ENCODE data around the gene CFAP54.
"Not testable (repeated sequence)": the region's sequence is repeated elsewhere in the genome, so short reads cannot be mapped to it uniquely, and the experiment has no call there.

The CFAP54 gene

GRCh38 chr12:96457191-96457930, 32.0 kb upstream of the CFAP54 start:
- no peaks in the 10 kb centered on the region for H3K36me3 ChIP-seq (ENCODE audit: control insufficient read depth, insufficient read depth, low read length)
- H3K9me3 ChIP-seq (ENCODE audit: control insufficient read depth, low read length), result no peaks in the 10 kb centered on the region
- H3K4me3 ChIP-seq (ENCODE audit: extremely low read depth, insufficient read depth, low read length, poor library complexity, severe bottlenecking), result no peak overlapping the region
- 93 to 94% methylated on average over 3 to 4 of the region's 4 CpGs for WGBS, 2 experiments (ENCODE audit: insufficient coverage in 2 of 2)
- no peaks in the 10 kb centered on the region for H3K4me1 ChIP-seq (ENCODE audit: control insufficient read depth, insufficient read depth, low read length, poor library complexity, severe bottlenecking)
- H3K27ac ChIP-seq (ENCODE audit: low read depth, low read length, severe bottlenecking), result no peak overlapping the region

DNA sequence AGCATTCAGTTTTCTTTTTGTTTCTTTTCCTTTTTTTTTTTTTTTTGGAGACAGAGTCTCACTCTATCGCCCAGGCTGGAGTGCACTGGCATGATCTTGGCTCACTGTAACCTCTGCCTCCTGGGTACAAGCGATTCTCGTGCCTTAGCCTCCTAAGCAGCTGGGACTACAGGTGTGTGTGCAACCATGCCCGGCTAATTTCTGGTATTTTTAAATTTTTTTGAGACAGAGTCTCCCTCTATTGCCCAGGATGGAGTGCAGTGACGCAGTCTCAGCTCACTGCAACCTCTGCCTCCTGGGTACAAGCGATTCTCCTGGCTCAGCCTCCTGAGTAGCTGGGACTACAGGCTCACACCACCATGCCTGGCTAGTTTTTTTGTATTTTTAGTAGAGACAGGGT, 30.1 kb upstream of the CFAP54 start:
- H3K4me3 ChIP-seq (ENCODE audit: extremely low read depth, insufficient read depth, low read length, poor library complexity, severe bottlenecking); H3K4me1 ChIP-seq (ENCODE audit: control insufficient read depth, insufficient read depth, low read length, poor library complexity, severe bottlenecking); H3K27ac ChIP-seq (ENCODE audit: low read depth, low read length, severe bottlenecking); H3K36me3 ChIP-seq (ENCODE audit: control insufficient read depth, insufficient read depth, low read length); H3K9me3 ChIP-seq (ENCODE audit: control insufficient read depth, low read length): not testable (repeated sequence)
- 93 to 94% methylated on average over 6 of the region's 6 CpGs for WGBS, 2 experiments (ENCODE audit: insufficient coverage in 2 of 2)

DNA sequence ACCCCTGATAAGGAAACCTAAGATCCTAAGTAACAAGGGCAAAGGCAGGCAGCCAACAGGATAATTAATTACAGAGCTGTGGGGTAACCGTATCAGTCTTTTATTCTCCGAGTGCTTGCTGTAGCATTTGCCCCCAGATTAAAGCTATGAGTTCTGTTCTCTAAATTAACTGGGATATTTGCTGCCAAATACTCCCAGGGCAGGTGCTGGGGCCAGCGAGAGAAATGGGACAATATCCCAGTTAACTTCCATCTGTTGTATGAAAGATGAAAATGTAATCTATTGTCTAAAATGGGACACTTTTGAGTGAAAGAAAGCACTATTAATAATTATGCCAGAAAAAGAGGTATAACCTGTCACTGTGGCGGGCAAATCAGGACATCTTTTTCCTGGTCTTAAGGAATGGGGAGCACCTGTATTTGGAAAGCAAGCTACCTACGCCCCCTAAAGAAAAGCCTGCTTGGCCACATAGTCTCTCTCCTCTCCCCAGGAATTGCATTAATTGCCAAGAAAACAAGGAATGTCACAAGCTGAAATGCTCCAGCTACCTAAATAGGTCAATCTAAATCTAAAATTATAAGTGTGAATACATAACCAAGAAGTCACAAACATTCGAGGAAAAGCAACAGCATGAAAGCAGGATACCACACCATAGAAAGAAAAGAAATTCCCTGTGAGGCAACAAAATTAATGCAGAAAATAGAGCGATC, 26.7 kb upstream of the CFAP54 start:
- Histone ChIP-seq H3K36me3 (ENCODE audit: control insufficient read depth, insufficient read depth, low read length) (no peaks in the 10 kb centered on the region), H3K4me1 (ENCODE audit: control insufficient read depth, insufficient read depth, low read length, poor library complexity, severe bottlenecking) (no peaks in the 10 kb centered on the region), H3K27ac (ENCODE audit: low read depth, low read length, severe bottlenecking) (no peak overlapping the region), H3K4me3 (ENCODE audit: extremely low read depth, insufficient read depth, low read length, poor library complexity, severe bottlenecking) (no peak overlapping the region), H3K9me3 (ENCODE audit: control insufficient read depth, low read length) (no peaks in the 10 kb centered on the region)
- 78 to 93% methylated on average over 4 to 5 of the region's 7 CpGs for WGBS, 2 experiments (ENCODE audit: insufficient coverage in 2 of 2)

DNA sequence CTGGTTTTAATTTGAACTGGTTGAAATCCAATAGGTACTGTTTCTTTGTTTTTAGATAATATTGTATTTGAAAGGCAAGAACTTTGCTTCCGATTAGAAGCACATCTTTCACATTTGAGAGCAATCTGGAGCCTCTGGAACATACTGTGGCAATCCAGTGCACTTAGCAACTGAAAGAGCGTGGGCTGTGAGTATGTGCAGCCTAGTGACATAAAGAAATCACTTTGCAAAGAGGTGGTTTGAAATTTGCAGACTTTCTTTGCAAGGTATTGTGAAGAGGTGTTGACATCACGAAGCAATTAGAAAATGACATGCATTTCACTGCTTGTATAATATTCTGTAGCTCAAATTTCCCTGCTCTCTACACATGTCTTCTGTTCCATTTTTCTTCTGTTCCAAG, 23.5 kb upstream of the CFAP54 start:
- H3K27ac ChIP-seq (ENCODE audit: low read depth, low read length, severe bottlenecking), result no peak overlapping the region
- no peak overlapping the region for H3K4me3 ChIP-seq (ENCODE audit: extremely low read depth, insufficient read depth, low read length, poor library complexity, severe bottlenecking)
- no peaks in the 10 kb centered on the region for H3K4me1 ChIP-seq (ENCODE audit: control insufficient read depth, insufficient read depth, low read length, poor library complexity, severe bottlenecking)
- no peaks in the 10 kb centered on the region for H3K36me3 ChIP-seq (ENCODE audit: control insufficient read depth, insufficient read depth, low read length)
- H3K9me3 ChIP-seq (ENCODE audit: control insufficient read depth, low read length), result no peaks in the 10 kb centered on the region
- 86 to 91% methylated on average over 2 of the region's 3 CpGs for WGBS, 2 experiments (ENCODE audit: insufficient coverage in 2 of 2)

GRCh38 chr12:96466939-96467751, 22.2 kb upstream of the CFAP54 start:
- Histone ChIP-seq H3K36me3 (ENCODE audit: control insufficient read depth, insufficient read depth, low read length) (no peaks in the 10 kb centered on the region), H3K9me3 (ENCODE audit: control insufficient read depth, low read length) (no peaks in the 10 kb centered on the region), H3K4me1 (ENCODE audit: control insufficient read depth, insufficient read depth, low read length, poor library complexity, severe bottlenecking) (peaks cover 5% of the 10 kb centered on the region), H3K27ac (ENCODE audit: low read depth, low read length, severe bottlenecking) (no peak overlapping the region), H3K4me3 (ENCODE audit: extremely low read depth, insufficient read depth, low read length, poor library complexity, severe bottlenecking) (no peak overlapping the region)
- WGBS, 2 experiments (ENCODE audit: insufficient coverage in 2 of 2), result 93 to 96% methylated on average over 2 of the region's 3 CpGs

DNA sequence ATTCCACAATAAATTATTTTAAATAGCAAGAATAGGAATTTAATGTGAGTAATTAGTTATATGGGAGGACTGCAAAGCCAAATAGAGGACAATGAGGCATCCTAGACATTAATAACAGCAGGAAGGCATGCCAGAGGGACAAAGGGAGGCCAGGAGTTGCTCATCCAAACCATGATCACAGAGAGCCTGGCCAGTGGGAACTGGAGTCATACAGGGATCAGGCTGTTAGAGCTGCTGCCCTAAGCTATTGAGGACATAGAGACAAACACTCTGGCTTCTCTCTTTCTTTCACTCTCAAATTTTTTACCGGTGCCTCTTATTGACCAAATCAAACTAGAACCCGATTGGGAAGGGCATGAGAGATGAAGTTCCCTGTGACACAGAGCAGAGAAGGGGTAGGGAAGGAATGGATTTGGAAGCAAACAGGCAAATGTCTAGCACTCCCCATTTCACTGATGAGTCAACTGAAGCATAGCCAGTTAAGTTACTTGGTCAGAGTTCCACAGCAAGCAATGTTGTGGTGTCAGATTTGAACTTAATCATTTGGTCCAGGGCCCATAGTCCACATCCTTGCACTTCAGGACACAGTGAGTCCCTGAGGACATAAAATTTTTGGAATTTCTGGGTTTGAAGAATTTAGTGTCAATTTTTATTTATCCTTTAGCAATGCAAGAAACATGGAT, 17.9 kb upstream of the CFAP54 start:
- Histone ChIP-seq H3K4me3 (ENCODE audit: extremely low read depth, insufficient read depth, low read length, poor library complexity, severe bottlenecking) (no peak overlapping the region), H3K4me1 (ENCODE audit: control insufficient read depth, insufficient read depth, low read length, poor library complexity, severe bottlenecking) (peaks cover 5% of the 10 kb centered on the region), H3K9me3 (ENCODE audit: control insufficient read depth, low read length) (no peaks in the 10 kb centered on the region), H3K36me3 (ENCODE audit: control insufficient read depth, insufficient read depth, low read length) (no peaks in the 10 kb centered on the region), H3K27ac (ENCODE audit: low read depth, low read length, severe bottlenecking) (no peak overlapping the region)
- no CpG with 5 or more reads among the region's 2 CpGs for WGBS, 2 experiments (ENCODE audit: insufficient coverage in 2 of 2)

- 66 to 94% methylated on average over 2 to 5 of the region's 5 CpGs for WGBS, 2 experiments (ENCODE audit: insufficient coverage in 2 of 2)
Measured at GRCh38 chr12:96472384-96472783, 17.0 kb upstream of the CFAP54 start.

GRCh38 chr12:96473394-96474093, 15.8 kb upstream of the CFAP54 start:
- 90% methylated on average over 2 of the region's 4 CpGs; no CpG with 5 or more reads in 1 of the 2 experiments for WGBS, 2 experiments (ENCODE audit: insufficient coverage in 2 of 2)
- no peak overlapping the region for H3K4me3 ChIP-seq (ENCODE audit: extremely low read depth, insufficient read depth, low read length, poor library complexity, severe bottlenecking)

More at GRCh38 chr12:96472384-96472783, 17.0 kb upstream of the CFAP54 start:
- no peak overlapping the region for H3K4me3 ChIP-seq (ENCODE audit: extremely low read depth, insufficient read depth, low read length, poor library complexity, severe bottlenecking)
- no peak overlapping the region for H3K27ac ChIP-seq (ENCODE audit: low read depth, low read length, severe bottlenecking)
- no peaks in the 10 kb centered on the region for H3K9me3 ChIP-seq (ENCODE audit: control insufficient read depth, low read length)
- no peaks in the 10 kb centered on the region for H3K36me3 ChIP-seq (ENCODE audit: control insufficient read depth, insufficient read depth, low read length)
- H3K4me1 ChIP-seq (ENCODE audit: control insufficient read depth, insufficient read depth, low read length, poor library complexity, severe bottlenecking), result peaks cover 5% of the 10 kb centered on the region

GRCh38 chr12:96474206-96474605, 15.2 kb upstream of the CFAP54 start:
- Histone ChIP-seq H3K9me3 (ENCODE audit: control insufficient read depth, low read length) (no peaks in the 10 kb centered on the region), H3K4me1 (ENCODE audit: control insufficient read depth, insufficient read depth, low read length, poor library complexity, severe bottlenecking) (peaks cover 5% of the 10 kb centered on the region), H3K36me3 (ENCODE audit: control insufficient read depth, insufficient read depth, low read length) (no peaks in the 10 kb centered on the region), H3K27ac (ENCODE audit: low read depth, low read length, severe bottlenecking) (no peak overlapping the region), H3K4me3 (ENCODE audit: extremely low read depth, insufficient read depth, low read length, poor library complexity, severe bottlenecking) (no peak overlapping the region)
- WGBS, 2 experiments (ENCODE audit: insufficient coverage in 2 of 2), result 91% methylated on average over 2 of the region's 4 CpGs; no CpG with 5 or more reads in 1 of the 2 experiments

More at GRCh38 chr12:96473394-96474093, 15.8 kb upstream of the CFAP54 start:
- Histone ChIP-seq H3K4me1 (ENCODE audit: control insufficient read depth, insufficient read depth, low read length, poor library complexity, severe bottlenecking) (peaks cover 5% of the 10 kb centered on the region), H3K9me3 (ENCODE audit: control insufficient read depth, low read length) (no peaks in the 10 kb centered on the region), H3K36me3 (ENCODE audit: control insufficient read depth, insufficient read depth, low read length) (no peaks in the 10 kb centered on the region), H3K27ac (ENCODE audit: low read depth, low read length, severe bottlenecking) (no peak overlapping the region)

DNA sequence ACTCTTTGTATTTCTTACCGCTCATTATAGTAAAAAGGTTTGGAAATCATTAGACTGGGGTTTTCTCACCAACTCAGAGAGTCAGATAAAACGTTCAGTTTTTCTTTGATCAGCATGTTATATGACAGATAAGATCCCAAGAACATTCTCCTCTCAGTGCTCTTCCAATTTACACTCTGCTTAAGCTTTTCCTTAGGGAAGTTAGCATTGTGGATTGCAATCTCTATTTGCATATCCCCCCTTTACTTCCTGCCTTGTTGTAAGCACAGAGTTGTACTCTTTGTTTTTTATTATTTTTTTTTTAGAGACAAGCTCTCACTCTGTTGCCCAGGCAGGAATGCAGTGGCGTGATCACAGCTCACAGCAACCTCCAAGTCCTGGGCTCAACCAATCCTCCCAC, 11.4 kb upstream of the CFAP54 start:
- WGBS, 2 experiments (ENCODE audit: insufficient coverage in 2 of 2), result 33 to 83% methylated on average over 1 of the region's 3 CpGs

More for the DNA sequence above, 11.4 kb upstream of the CFAP54 start:
- no peaks in the 10 kb centered on the region for H3K36me3 ChIP-seq (ENCODE audit: control insufficient read depth, insufficient read depth, low read length)
- no peaks in the 10 kb centered on the region for H3K4me1 ChIP-seq (ENCODE audit: control insufficient read depth, insufficient read depth, low read length, poor library complexity, severe bottlenecking)
- H3K4me3 ChIP-seq (ENCODE audit: extremely low read depth, insufficient read depth, low read length, poor library complexity, severe bottlenecking), result no peak overlapping the region
- H3K27ac ChIP-seq (ENCODE audit: low read depth, low read length, severe bottlenecking), result no peak overlapping the region
- H3K9me3 ChIP-seq (ENCODE audit: control insufficient read depth, low read length), result no peaks in the 10 kb centered on the region

All from mesodermal cell (in vitro differentiated cells).